ENCODE data around the gene FBXL22. TPM values are rescaled to one million over a fixed set of nuclear protein-coding genes. Genes with fewer than 3 reads are reported as not detected.

The FBXL22 gene
- total RNA-seq, 6 experiments from 2014 or later = 0.20 to 0.57 (median 0.29) TPM

GRCh38 chr15:63606308-63606707, 9.1 kb downstream of the FBXL22 start:
- peaks cover 27% of the 10 kb centered on the region for H3K4me1 Mint-ChIP-seq (ENCODE audit: low read depth)
- no peak overlapping the region for H3K4me3 Mint-ChIP-seq
- no peak for DNase-seq
- H3K27ac Mint-ChIP-seq = no peak overlapping the region
- no peaks in the 10 kb centered on the region for H3K36me3 Mint-ChIP-seq (ENCODE audit: low read depth)
- no peaks in the 10 kb centered on the region for H3K9me3 Mint-ChIP-seq
- peaks cover 6% of the 10 kb centered on the region for H3K27me3 Mint-ChIP-seq (ENCODE audit: insufficient read depth)
- TF ChIP-seq CTCF (IDR thresholded peaks at IDR 0.05) = no peak

GRCh38 chr15:63608989-63609388, 11.8 kb downstream of the FBXL22 start:
- peaks cover 4% of the 10 kb centered on the region for H3K27me3 Mint-ChIP-seq (ENCODE audit: insufficient read depth)
- peaks cover 26% of the 10 kb centered on the region for H3K4me1 Mint-ChIP-seq (ENCODE audit: low read depth)
- DNase-seq = no peak
- no peaks in the 10 kb centered on the region for H3K36me3 Mint-ChIP-seq (ENCODE audit: low read depth)
- H3K9me3 Mint-ChIP-seq = no peaks in the 10 kb centered on the region
- no peak overlapping the region for H3K4me3 Mint-ChIP-seq
- TF ChIP-seq CTCF (IDR thresholded peaks at IDR 0.05) = no peak
- H3K27ac Mint-ChIP-seq = 0 out of 2 replicates have a peak overlapping the region, but pooled peaks have one; percentile 27

- Mint-ChIP-seq H3K4me1 (ENCODE audit: low read depth) (peaks cover 26% of the 10 kb centered on the region), H3K4me3 (no peak overlapping the region), H3K9me3 (no peaks in the 10 kb centered on the region), H3K36me3 (ENCODE audit: low read depth) (no peaks in the 10 kb centered on the region), H3K27me3 (ENCODE audit: insufficient read depth) (peaks cover 4% of the 10 kb centered on the region), H3K27ac (peak overlapping the region; percentile 27; the same call in 1 of the 2 replicates)
- DNase-seq = no peak
- no peak for TF ChIP-seq CTCF (IDR thresholded peaks at IDR 0.05)
Measured at GRCh38 chr15:63609448-63609847, 12.3 kb downstream of the FBXL22 start.

GRCh38 chr15:63610209-63610841, 13.1 kb downstream of the FBXL22 start:
- no peak overlapping the region; the same call in 1 of the 2 replicates for H3K4me3 Mint-ChIP-seq
- H3K9me3 Mint-ChIP-seq = no peaks in the 10 kb centered on the region
- H3K27ac Mint-ChIP-seq = peak overlapping the region; percentile 90
- TF ChIP-seq CTCF (IDR thresholded peaks at IDR 0.05) = peak; percentile 86
- peak; percentile 84 for DNase-seq
- peaks cover 4% of the 10 kb centered on the region for H3K27me3 Mint-ChIP-seq (ENCODE audit: insufficient read depth)
- H3K36me3 Mint-ChIP-seq (ENCODE audit: low read depth) = peaks cover 6% of the 10 kb centered on the region; the same call in 1 of the 2 replicates
- peaks cover 26% of the 10 kb centered on the region for H3K4me1 Mint-ChIP-seq (ENCODE audit: low read depth)

GRCh38 chr15:63611177-63611576, 14.0 kb downstream of the FBXL22 start:
- TF ChIP-seq CTCF (IDR thresholded peaks at IDR 0.05) = no peak
- Mint-ChIP-seq H3K9me3 (no peaks in the 10 kb centered on the region), H3K27ac (peak overlapping the region; percentile 90), H3K27me3 (ENCODE audit: insufficient read depth) (peaks cover 4% of the 10 kb centered on the region), H3K36me3 (ENCODE audit: low read depth) (peaks cover 13% of the 10 kb centered on the region; the same call in 1 of the 2 replicates), H3K4me1 (ENCODE audit: low read depth) (peaks cover 33% of the 10 kb centered on the region), H3K4me3 (no peak overlapping the region)
- no peak for DNase-seq

All from HFFc6 (cell line).